PC-3 (cell line): Measurements from ENCODE around the gene INSM1. TPM values are rescaled to one million over a fixed set of nuclear protein-coding genes. Genes with fewer than 3 reads are reported as not detected.

Source experiments
- ATAC-seq: fragments of 200-7000 bp; cut with Tn5 transposase; 2 replicates; pipeline ENCODE4 v1.9.1; 2020; ENCODE audit warnings: mild to moderate bottlenecking, moderate library complexity
- BruUV-seq: library from RNA; stranded (reverse); fragments of 400-500 nt; replicated peaks from 2 replicates; lab custom pipeline; 2021; lab: Mats Ljungman, UMichigan
- CTCF ChIA-PET: fragments of 300-600 bp; sonication (Branson Sonifier 250); formaldehyde crosslinking; loops from one replicate; lab custom pipeline; 2022; ENCODE audit warnings: antibody characterized with exemption; lab: Charles Lee
- POLR2A ChIA-PET: fragments of 300-600 bp; sonication (Branson Sonifier 250); formaldehyde crosslinking; loops from one replicate; lab custom pipeline; 2022; ENCODE audit warnings: antibody characterized with exemption; ENCODE audit not compliant: unreplicated experiment; lab: Charles Lee
- DNase-seq: peaks from one replicate; pipeline ENCODE4 v3.0.0-alpha.2; 2015
- H2AFZ ChIP-seq: fragments of 300-600 bp; sonication (generic); 2 replicates; pipeline ENCODE4 v1.6.0; 2016; ENCODE audit warnings: antibody characterized with exemption, low read length
- H3F3A ChIP-seq: fragments of 300-600 bp; sonication (generic); one replicate; pipeline ENCODE4 v1.6.0; 2017; ENCODE audit warnings: antibody characterized with exemption, low read length, control low read depth, mild to moderate bottlenecking; ENCODE audit not compliant: unreplicated experiment
- H3K27ac ChIP-seq: fragments of 300-600 bp; sonication (generic); 2 replicates; pipeline ENCODE4 v1.5.1; 2016; ENCODE audit warnings: mild to moderate bottlenecking, low read length
- H3K27me3 ChIP-seq: fragments of 300-600 bp; sonication (generic); 2 replicates; pipeline ENCODE4 v1.6.1; 2016; ENCODE audit warnings: low read length, mixed read lengths
- H3K36me3 ChIP-seq: fragments of 300-600 bp; sonication (generic); 2 replicates; pipeline ENCODE4 v1.6.1; 2016; ENCODE audit warnings: low read depth, mixed run types, low read length, mixed read lengths
- H3K4me1 ChIP-seq: fragments of 300-600 bp; sonication (generic); 2 replicates; pipeline ENCODE4 v1.5.1; 2016; ENCODE audit warnings: low read length; ENCODE audit not compliant: insufficient read depth
- H3K4me2 ChIP-seq: fragments of 300-600 bp; sonication (generic); 2 replicates; pipeline ENCODE4 v1.6.0; 2016; ENCODE audit warnings: low read length
- H3K4me3 ChIP-seq: fragments of 300-600 bp; sonication (generic); 2 replicates; pipeline ENCODE4 v1.5.1; 2016; ENCODE audit warnings: mild to moderate bottlenecking, low read length, mixed read lengths
- H3K79me2 ChIP-seq: fragments of 300-600 bp; sonication (generic); 2 replicates; pipeline ENCODE4 v1.6.1; 2017; ENCODE audit warnings: low read length, mixed read lengths
- H3K9ac ChIP-seq: fragments of 300-600 bp; sonication (generic); 2 replicates; pipeline ENCODE4 v1.6.0; 2016; ENCODE audit warnings: mild to moderate bottlenecking, low read length
- H3K9me2 ChIP-seq: fragments of 300-600 bp; sonication (generic); replicated peaks from 2 replicates; pipeline ENCODE4 v1.6.1; 2016; ENCODE audit warnings: mixed run types, low read length, mixed read lengths
- H3K9me3 ChIP-seq: fragments of 300-600 bp; sonication (generic); 2 replicates; pipeline ENCODE4 v1.6.1; 2016; ENCODE audit warnings: low read length, mixed read lengths
- H4K20me1 ChIP-seq: fragments of 300-600 bp; sonication (generic); 2 replicates; pipeline ENCODE4 v1.6.1; 2016; ENCODE audit warnings: low read length, mixed read lengths
- EZH2 ChIP-seq: fragments of 300-600 bp; sonication (generic); IDR thresholded peaks from one replicate; pipeline ENCODE4 v1.6.1; 2017; ENCODE audit warnings: antibody characterized with exemption, mild to moderate bottlenecking, low read length; ENCODE audit not compliant: unreplicated experiment
- EZH2phosphoT487 ChIP-seq: fragments of 300-600 bp; sonication (generic); IDR thresholded peaks from 2 replicates; pipeline ENCODE4 v1.6.1; 2018; ENCODE audit warnings: mild to moderate bottlenecking, antibody characterized with exemption, low read length, borderline replicate concordance
- intact Hi-C: fragments of 100-400 bp; cut with micrococcal nuclease; formaldehyde crosslinking; loops from 2 replicates; pipeline ENCODE4 v1.9.0; 2023
- total RNA-seq: library from RNA; depleted of rRNA; stranded (reverse); fragments of >200 nt; gene quantifications from 2 replicates; pipeline ENCODE4 v1.2.3, GENCODE V29; 2014
- TF ChIP-seq, protein P1 (sequence below): fragments of 300-600 bp; sonication (generic); conservative IDR thresholded peaks from 2 replicates; pipeline ENCODE4 v1.5.1; 2017; ENCODE audit warnings: antibody characterized with exemption, low read depth, mild to moderate bottlenecking, low read length

Gene INSM1
- total RNA-seq, 1 experiment from 2014 or later = 0.04 TPM

- Histone ChIP-seq H3K9me3 (no peaks in the 10 kb centered on the region), H3K27ac (no peak overlapping the region), H3K4me2 (no peak overlapping the region), H2AFZ (no peak overlapping the region), H3K9me2 (no peaks in the 10 kb centered on the region), H4K20me1 (no peaks in the 10 kb centered on the region), H3K4me1 (no peaks in the 10 kb centered on the region), H3F3A (no peaks in the 10 kb centered on the region), H3K27me3 (no peaks in the 10 kb centered on the region), H3K36me3 (no peaks in the 10 kb centered on the region), H3K4me3 (no peak overlapping the region), H3K9ac (no peak overlapping the region), H3K79me2 (no peaks in the 10 kb centered on the region)
- BruUV-seq = no TSS peak
- intact Hi-C loops = loop anchor here (1.0 kb wide), 4 partner anchors 48 to 324 kb away; no protein-coding TSS in a partner anchor
- no peak for TF ChIP-seq EZH2phosphoT487
- no peak for TF ChIP-seq EZH2
- TF ChIP-seq, protein P1, sequence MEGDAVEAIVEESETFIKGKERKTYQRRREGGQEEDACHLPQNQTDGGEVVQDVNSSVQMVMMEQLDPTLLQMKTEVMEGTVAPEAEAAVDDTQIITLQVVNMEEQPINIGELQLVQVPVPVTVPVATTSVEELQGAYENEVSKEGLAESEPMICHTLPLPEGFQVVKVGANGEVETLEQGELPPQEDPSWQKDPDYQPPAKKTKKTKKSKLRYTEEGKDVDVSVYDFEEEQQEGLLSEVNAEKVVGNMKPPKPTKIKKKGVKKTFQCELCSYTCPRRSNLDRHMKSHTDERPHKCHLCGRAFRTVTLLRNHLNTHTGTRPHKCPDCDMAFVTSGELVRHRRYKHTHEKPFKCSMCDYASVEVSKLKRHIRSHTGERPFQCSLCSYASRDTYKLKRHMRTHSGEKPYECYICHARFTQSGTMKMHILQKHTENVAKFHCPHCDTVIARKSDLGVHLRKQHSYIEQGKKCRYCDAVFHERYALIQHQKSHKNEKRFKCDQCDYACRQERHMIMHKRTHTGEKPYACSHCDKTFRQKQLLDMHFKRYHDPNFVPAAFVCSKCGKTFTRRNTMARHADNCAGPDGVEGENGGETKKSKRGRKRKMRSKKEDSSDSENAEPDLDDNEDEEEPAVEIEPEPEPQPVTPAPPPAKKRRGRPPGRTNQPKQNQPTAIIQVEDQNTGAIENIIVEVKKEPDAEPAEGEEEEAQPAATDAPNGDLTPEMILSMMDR = peak; percentile 79
- DNase-seq = peak; percentile 61
- peak; percentile 89 for ATAC-seq
- ChIA-PET POLR2A (no interaction called here), CTCF (no interaction called here)
These were observed 40.2 kb downstream of the INSM1 start for GRCh38 chr20:20407891-20408805.

DNA sequence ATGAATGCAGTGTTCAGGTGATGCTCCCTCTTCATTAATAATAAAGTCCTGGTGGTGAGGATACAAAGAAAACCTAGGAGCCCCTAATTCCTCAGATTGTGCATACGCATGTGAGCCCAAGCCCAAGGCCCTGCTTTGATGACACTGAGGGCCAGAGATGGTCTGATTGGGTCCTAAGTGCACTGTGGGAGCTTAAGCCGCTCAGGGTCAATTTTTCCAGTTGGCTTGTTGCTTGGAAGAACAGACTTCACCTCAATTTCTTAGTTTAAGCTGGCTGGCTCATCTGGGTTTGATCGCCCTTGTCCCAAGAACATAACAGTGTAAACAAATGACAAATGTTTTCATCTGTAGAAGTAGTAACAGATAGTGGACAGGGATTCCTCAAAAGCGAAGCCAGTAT, 41.4 kb downstream of the INSM1 start:
- Histone ChIP-seq H2AFZ (no peak overlapping the region), H3K79me2 (no peaks in the 10 kb centered on the region), H3F3A (no peaks in the 10 kb centered on the region), H3K27me3 (no peaks in the 10 kb centered on the region), H4K20me1 (no peaks in the 10 kb centered on the region), H3K4me1 (no peaks in the 10 kb centered on the region), H3K4me2 (no peak overlapping the region), H3K4me3 (no peak overlapping the region), H3K9me3 (no peaks in the 10 kb centered on the region), H3K9ac (no peak overlapping the region), H3K9me2 (no peaks in the 10 kb centered on the region), H3K27ac (no peak overlapping the region), H3K36me3 (no peaks in the 10 kb centered on the region)
- no TSS peak for BruUV-seq
- intact Hi-C loops = no loop called here
- TF ChIP-seq, protein P1 = no peak
- TF ChIP-seq EZH2phosphoT487 (no peak), EZH2 (no peak)
- CTCF ChIA-PET = no interaction called here
- DNase-seq (no peak), ATAC-seq (no peak)
- POLR2A ChIA-PET = no interaction called here

DNA sequence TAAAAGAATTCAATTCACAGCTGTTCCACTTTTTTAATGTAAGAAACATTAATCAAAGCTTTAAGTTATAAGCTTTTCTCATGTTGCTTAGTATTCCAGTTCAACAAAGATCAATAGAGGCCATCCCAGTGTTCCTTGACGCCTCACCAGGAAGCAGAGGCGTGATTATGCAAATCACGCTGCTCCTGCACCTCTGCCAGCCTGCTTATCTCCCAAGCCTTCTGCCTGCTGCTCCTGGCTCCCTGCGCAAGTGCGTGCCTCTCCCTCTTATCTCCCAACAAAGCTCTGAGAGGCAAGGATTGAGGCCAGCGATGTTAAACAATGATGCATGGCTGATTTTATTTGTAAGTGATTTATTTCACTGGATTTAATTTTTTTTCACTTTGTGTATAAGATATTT, 42.8 kb downstream of the INSM1 start:
- no peak for TF ChIP-seq EZH2
- TF ChIP-seq EZH2phosphoT487 = no peak
- DNase-seq = no peak
- H4K20me1 ChIP-seq = no peaks in the 10 kb centered on the region
- no peak overlapping the region for H3K27ac ChIP-seq
- H3K27me3 ChIP-seq = no peaks in the 10 kb centered on the region
- no peaks in the 10 kb centered on the region for H3K79me2 ChIP-seq
- no peak overlapping the region for H3K4me2 ChIP-seq
- ChIA-PET CTCF (no interaction called here), POLR2A (no interaction called here)
- no peak overlapping the region for H2AFZ ChIP-seq
- no peak overlapping the region for H3K9ac ChIP-seq
- H3K9me2 ChIP-seq = no peaks in the 10 kb centered on the region
- no peaks in the 10 kb centered on the region for H3K4me1 ChIP-seq
- no peak for ATAC-seq
- H3F3A ChIP-seq = no peaks in the 10 kb centered on the region
- intact Hi-C loops = no loop called here
- no peaks in the 10 kb centered on the region for H3K36me3 ChIP-seq
- H3K9me3 ChIP-seq = no peaks in the 10 kb centered on the region
- BruUV-seq = no TSS peak
- H3K4me3 ChIP-seq = no peak overlapping the region
